ENCODE data around the gene IFNK. TPM values are rescaled to one million over a fixed set of nuclear protein-coding genes. Genes with fewer than 3 reads are reported as not detected.

The IFNK gene
- total and polyA plus RNA-seq, 10 donors, result not detected

GRCh38 chr9:27529316-27530278 is 5.5 kb downstream of the IFNK start, which contains the start of gene MOB3B:
Gene MOB3B (minus strand): TSS chr9:27529814. CDS start chr9:27455550, 74,264 bp downstream.
- intact Hi-C loops (cut with DNase I; ENCODE audit: low total_unique reads), result loop anchor here (5.0 kb wide), 1 partner anchor 197 kb away; no protein-coding TSS in a partner anchor
- WGBS, 5 donors, result 3 to 5% (median 3%) methylated on average over 42 to 74 of the region's 74 CpGs
- Histone ChIP-seq H3K36me3 (no peaks in the 10 kb centered on the region), H3K4me3 (peak within 1 kb of the TSS; percentile 70 to 93 (median 82)), H3K9me3 (no peaks in the 10 kb centered on the region), H3K4me1 (peaks cover 7 to 85% (median 50%) of the 10 kb centered on the region in 6 donors), H3K27ac (peak within 1 kb of the TSS; percentile 78 to 95 (median 90)), H3K27me3 (replicated peaks in 1 of 7) (peaks cover 0 to 20% (median 0%) of the 10 kb centered on the region in 7 donors)
- peak; percentile 97 for DNase-seq
- peak; percentile 80 to 98 (median 92) for TF ChIP-seq CTCF (IDR thresholded peaks at IDR 0.05 in 8 of 11, conservative IDR thresholded peaks at IDR 0.05 in 3 of 11)
- peak; percentile 70 to 81 (median 76) for TF ChIP-seq POLR2AphosphoS5 (IDR thresholded peaks at IDR 0.05)
- no peak for TF ChIP-seq POLR2A (IDR thresholded peaks at IDR 0.05)

GRCh38 chr9:27530915-27531755 is 7.0 kb downstream of the IFNK start:
- no peak overlapping the region for H3K4me3 ChIP-seq
- peaks cover 0 to 20% (median 0%) of the 10 kb centered on the region in 7 donors for H3K27me3 ChIP-seq (replicated peaks in 1 of 7)
- H3K4me1 ChIP-seq, result peaks cover 7 to 80% (median 45%) of the 10 kb centered on the region in 6 donors
- H3K36me3 ChIP-seq, result peaks cover 0 to 8% (median 0%) of the 10 kb centered on the region in 6 donors
- DNase-seq, result no peak
- no peaks in the 10 kb centered on the region for H3K9me3 ChIP-seq
- intact Hi-C loops (cut with DNase I; ENCODE audit: low total_unique reads), result loop anchor here (5.0 kb wide), 1 partner anchor 199 kb away; no protein-coding TSS in a partner anchor
- no peak overlapping the region for H3K27ac ChIP-seq
- TF ChIP-seq POLR2AphosphoS5 (IDR thresholded peaks at IDR 0.05) (no peak), POLR2A (IDR thresholded peaks at IDR 0.05) (no peak), CTCF (IDR thresholded peaks at IDR 0.05 in 8 of 11, conservative IDR thresholded peaks at IDR 0.05 in 3 of 11) (no peak)
- 75 to 90% (median 78%) methylated on average over 4 of the region's 4 CpGs for WGBS, 5 donors

GRCh38 chr9:27532046-27532445 is 8.0 kb downstream of the IFNK start:
- H3K36me3 ChIP-seq, result peaks cover 0 to 16% (median 0%) of the 10 kb centered on the region in 6 donors
- H3K9me3 ChIP-seq, result no peaks in the 10 kb centered on the region
- no peak for TF ChIP-seq CTCF (IDR thresholded peaks at IDR 0.05 in 8 of 11, conservative IDR thresholded peaks at IDR 0.05 in 3 of 11)
- no peak for TF ChIP-seq POLR2A (IDR thresholded peaks at IDR 0.05)
- no peak for TF ChIP-seq POLR2AphosphoS5 (IDR thresholded peaks at IDR 0.05)
- peaks cover 7 to 70% (median 36%) of the 10 kb centered on the region in 6 donors for H3K4me1 ChIP-seq
- intact Hi-C loops (cut with DNase I; ENCODE audit: low total_unique reads), result loop anchor here (5.0 kb wide), 1 partner anchor 200 kb away; no protein-coding TSS in a partner anchor
- WGBS, 5 donors, result 49 to 69% (median 67%) methylated on average over 1 of the region's 1 CpG
- H3K27me3 ChIP-seq (replicated peaks in 1 of 7), result peaks cover 0 to 20% (median 0%) of the 10 kb centered on the region in 7 donors
- no peak overlapping the region for H3K27ac ChIP-seq
- no peak overlapping the region for H3K4me3 ChIP-seq
- DNase-seq, result no peak

All from spleen (tissue), 11 donors.